Vagina (tissue), 2 donors: ENCODE data around the gene VTI1A.

Experiments used
- POLR2AphosphoS5 ChIP-seq, 2 donors: sonication (generic); formaldehyde crosslinking; IDR thresholded peaks; one replicate each; pipeline ENCODE4 v1.9.0; 2017; ENCODE audit warnings: antibody characterized with exemption in 2 of 2, mild to moderate bottlenecking in 2 of 2, low read depth in 1 of 2; ENCODE audit not compliant: insufficient read depth in 1 of 2
- TF ChIP-seq, protein P1 (sequence below), 3 experiments: fragments of 450-650 bp in 2 of 3; fragments of 200-600 bp in 1 of 3; sonication (generic) in 1 of 3; IDR thresholded peaks; one replicate each; pipeline ENCODE4 v1.5.1; 2017 to 2019; ENCODE audit warnings: antibody characterized with exemption in 3 of 3, mild to moderate bottlenecking in 2 of 3, moderate library complexity in 2 of 3

DNA sequence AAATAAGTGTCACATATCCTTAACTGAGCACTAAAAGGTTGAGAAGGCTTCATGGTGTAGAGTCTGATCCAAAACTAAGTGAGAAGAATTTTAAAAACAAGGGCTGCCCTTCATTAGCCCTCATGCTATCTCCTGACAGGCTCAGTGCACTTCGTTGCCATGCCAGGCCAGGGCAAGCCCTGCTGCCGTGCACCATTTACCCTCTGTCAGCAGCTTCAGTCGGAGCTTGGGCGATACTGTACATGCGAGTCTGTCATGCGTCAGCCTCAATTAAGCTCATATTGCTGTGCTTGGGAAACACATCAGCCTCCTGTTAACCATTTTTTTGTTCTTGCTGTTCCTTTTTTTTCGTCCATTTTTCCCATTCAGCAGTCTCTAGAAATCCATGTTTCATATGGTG lies 166.6 kb downstream of the VTI1A start:
- no peak for TF ChIP-seq POLR2AphosphoS5 (IDR thresholded peaks at IDR 0.05; ENCODE audit: insufficient read depth in 1 of 2, low read depth in 1 of 2)
- TF ChIP-seq, protein P1, sequence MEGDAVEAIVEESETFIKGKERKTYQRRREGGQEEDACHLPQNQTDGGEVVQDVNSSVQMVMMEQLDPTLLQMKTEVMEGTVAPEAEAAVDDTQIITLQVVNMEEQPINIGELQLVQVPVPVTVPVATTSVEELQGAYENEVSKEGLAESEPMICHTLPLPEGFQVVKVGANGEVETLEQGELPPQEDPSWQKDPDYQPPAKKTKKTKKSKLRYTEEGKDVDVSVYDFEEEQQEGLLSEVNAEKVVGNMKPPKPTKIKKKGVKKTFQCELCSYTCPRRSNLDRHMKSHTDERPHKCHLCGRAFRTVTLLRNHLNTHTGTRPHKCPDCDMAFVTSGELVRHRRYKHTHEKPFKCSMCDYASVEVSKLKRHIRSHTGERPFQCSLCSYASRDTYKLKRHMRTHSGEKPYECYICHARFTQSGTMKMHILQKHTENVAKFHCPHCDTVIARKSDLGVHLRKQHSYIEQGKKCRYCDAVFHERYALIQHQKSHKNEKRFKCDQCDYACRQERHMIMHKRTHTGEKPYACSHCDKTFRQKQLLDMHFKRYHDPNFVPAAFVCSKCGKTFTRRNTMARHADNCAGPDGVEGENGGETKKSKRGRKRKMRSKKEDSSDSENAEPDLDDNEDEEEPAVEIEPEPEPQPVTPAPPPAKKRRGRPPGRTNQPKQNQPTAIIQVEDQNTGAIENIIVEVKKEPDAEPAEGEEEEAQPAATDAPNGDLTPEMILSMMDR (IDR thresholded peaks at IDR 0.05) = no peak
